K562 (cell line): ENCODE measurements around the gene MED22. TPM values are rescaled to one million over a fixed set of nuclear protein-coding genes. Genes with fewer than 3 reads are reported as not detected.
A peak's percentile ranks its signal among the peaks of the same experiment; 100 is the strongest.

ENCODE experiments used
- ATAC-seq: fragments of 200-7000 bp; cut with Tn5 transposase; 3 replicates; pipeline ENCODE4 v1.9.1; 2020; ENCODE audit warnings: moderate library complexity
- BruUV-seq: library from RNA; stranded (reverse); fragments of 400-500 nt; replicated peaks from 2 replicates; lab custom pipeline; 2021; lab: Mats Ljungman, UMichigan
- CTCF ChIA-PET: fragments of 300-600 bp; formaldehyde crosslinking; extraction: SDS; loops from one replicate; lab custom pipeline; 2021; ENCODE audit warnings: low intra/inter-chr PET ratio; lab: Yijun Ruan, JAX
- POLR2A ChIA-PET: fragments of 300-600, 350-650 bp; sonication (Branson Sonifier 250); formaldehyde crosslinking; extraction: SDS; loops from one replicate; lab custom pipeline; 2021; ENCODE audit warnings: antibody characterized with exemption, inconsistent platforms; lab: Yijun Ruan, JAX
- DNase-seq, 4 experiments: peaks; one replicate each; pipeline versions ENCODE4 v3.0.0 to v3.0.0-alpha.2; 2011 to 2018; ENCODE audit warnings: low spot score in 3 of 4, mixed read lengths in 3 of 4; ENCODE audit errors: extremely low read depth in 1 of 4
- FAIRE-seq: peaks from 2 replicates; lab custom pipeline; 2011; peaks lifted over from hg19 to GRCh38; lab: Jason Lieb, UNC
- H2AFZ ChIP-seq: 2 replicates; pipeline ENCODE4 v1.6.0; 2011; ENCODE audit warnings: low read depth, low read length, control low read depth, inconsistent platforms
- H3K27ac ChIP-seq: fragments of 200-600 bp; 3 replicates; pipeline ENCODE4 v1.8.0; 2011; ENCODE audit warnings: low read depth, mild to moderate bottlenecking, control low read depth, inconsistent platforms, low read length, moderate library complexity, mixed read lengths; ENCODE audit errors: extremely low read depth
- H3K27me3 ChIP-seq, 2 experiments: fragments of 300-600 bp in 1 of 2; 2 replicates in 1 of 2; 3 replicates in 1 of 2; pipeline versions ENCODE4 v1.6.0 to v1.8.0; 2011; ENCODE audit warnings: inconsistent platforms in 2 of 2, low read length in 2 of 2, mild to moderate bottlenecking in 1 of 2, mixed read lengths in 1 of 2, moderate library complexity in 1 of 2; ENCODE audit not compliant: control insufficient read depth in 2 of 2, insufficient read depth in 2 of 2
- H3K36me3 ChIP-seq: fragments of 300-600 bp; 3 replicates; pipeline ENCODE4 v1.8.0; 2011; ENCODE audit warnings: mild to moderate bottlenecking, low read length, inconsistent platforms; ENCODE audit not compliant: control insufficient read depth, insufficient read depth
- H3K4me1 ChIP-seq, 2 experiments: fragments of 200-600 bp in 1 of 2; replicated peaks in 1 of 2; 2 replicates in 1 of 2; 3 replicates in 1 of 2; pipeline versions ENCODE4 v1.5.1 to v1.8.0; 2011; ENCODE audit warnings: inconsistent platforms in 2 of 2, low read length in 2 of 2, mild to moderate bottlenecking in 1 of 2, mixed read lengths in 1 of 2, moderate library complexity in 1 of 2; ENCODE audit not compliant: control insufficient read depth in 2 of 2, insufficient read depth in 2 of 2
- H3K4me2 ChIP-seq: 2 replicates; pipeline ENCODE4 v1.6.1; 2011; ENCODE audit warnings: low read length, control low read depth, inconsistent platforms, mixed read lengths; ENCODE audit not compliant: insufficient read depth
- H3K4me3 ChIP-seq: fragments of 200-600 bp; sonication (generic), shearing (Covaris generic); 2 replicates; pipeline ENCODE4 v1.5.1; 2016; ENCODE audit warnings: control low read depth, inconsistent platforms
- H3K79me2 ChIP-seq: fragments of 200-600 bp; 3 replicates; pipeline ENCODE4 v1.8.0; 2011; ENCODE audit warnings: low read length, inconsistent platforms; ENCODE audit not compliant: control insufficient read depth, insufficient read depth
- H3K9ac ChIP-seq, 2 experiments: 2 replicates each; pipeline versions ENCODE4 v1.6.0 to v1.6.1; 2011; ENCODE audit warnings: low read depth in 2 of 2, low read length in 2 of 2, control low read depth in 1 of 2, inconsistent platforms in 1 of 2, mild to moderate bottlenecking in 1 of 2, mixed read lengths in 1 of 2; ENCODE audit not compliant: insufficient read depth in 1 of 2
- H3K9me1 ChIP-seq: one replicate; pipeline ENCODE4 v1.6.0; 2011; ENCODE audit warnings: inconsistent platforms, mild to moderate bottlenecking, low read length, moderate library complexity; ENCODE audit not compliant: control insufficient read depth, insufficient read depth
- H3K9me3 ChIP-seq: replicated peaks from 2 replicates; pipeline ENCODE4 v1.5.1; 2011; ENCODE audit warnings: low read depth, low read length, inconsistent platforms; ENCODE audit not compliant: control insufficient read depth, insufficient read depth
- H4K20me1 ChIP-seq: replicated peaks from 2 replicates; pipeline ENCODE4 v1.6.1; 2011; ENCODE audit warnings: low read length, inconsistent platforms, mixed read lengths; ENCODE audit not compliant: control insufficient read depth, insufficient read depth
- ARHGAP35 ChIP-seq: fragments of 450-650 bp; IDR thresholded peaks from 2 replicates; pipeline ENCODE4 v1.6.1; 2018; ENCODE audit not compliant: partially characterized antibody
- GTF2A2 ChIP-seq: IDR thresholded peaks from 2 replicates; pipeline ENCODE4 v1.6.1; 2016; ENCODE audit warnings: mild to moderate bottlenecking, missing genetic modification characterization, missing compliant biosample characterization
- HCFC1 ChIP-seq: IDR thresholded peaks from 2 replicates; pipeline ENCODE4 v1.6.1; 2012; ENCODE audit warnings: low read depth, low read length, improper control_type of control experiment
- HEY1 ChIP-seq: fragments of 250-450 bp; sonication (Bioruptor Pico); IDR thresholded peaks from 2 replicates; pipeline ENCODE4 v1.5.0; 2020; ENCODE audit warnings: mild to moderate bottlenecking, moderate library complexity, borderline replicate concordance
- HNRNPK ChIP-seq: fragments of 200-400 bp; formaldehyde crosslinking; IDR thresholded peaks from one replicate; pipeline ENCODE4 v1.6.1; 2018; ENCODE audit warnings: mild to moderate bottlenecking, low read depth, low read length; ENCODE audit not compliant: poor library complexity, severe bottlenecking
- KDM5B ChIP-seq: fragments of 200-600 bp; sonication (generic); IDR thresholded peaks from 2 replicates; pipeline ENCODE4 v1.6.1; 2012; ENCODE audit warnings: low read depth, mild to moderate bottlenecking, moderate library complexity, low read length, control low read depth, inconsistent platforms; ENCODE audit not compliant: insufficient replicate concordance
- PCBP1 ChIP-seq: fragments of 200-400 bp; formaldehyde crosslinking; IDR thresholded peaks from 2 replicates; pipeline ENCODE4 v1.6.1; 2018; ENCODE audit warnings: mild to moderate bottlenecking, low read depth, low read length; ENCODE audit not compliant: poor library complexity, severe bottlenecking
- RBFOX2 ChIP-seq: fragments of 200-400 bp; formaldehyde crosslinking; IDR thresholded peaks from 2 replicates; pipeline ENCODE4 v1.6.1; 2017; ENCODE audit warnings: low read depth, mild to moderate bottlenecking, low read length, moderate library complexity
- TAF1 ChIP-seq: IDR thresholded peaks from 2 replicates; pipeline ENCODE4 v1.6.1; 2011; ENCODE audit warnings: mild to moderate bottlenecking, low read length, moderate library complexity; ENCODE audit not compliant: insufficient read depth, control insufficient read depth, severe bottlenecking; ENCODE audit errors: extremely low read depth
- ZNF124 ChIP-seq: sonication (generic); formaldehyde crosslinking; IDR thresholded peaks from 2 replicates; pipeline ENCODE4 v1.8.1; 2022; ENCODE audit warnings: missing genetic modification reagents
- ZNF830 ChIP-seq: fragments of 250-450 bp; sonication (Bioruptor Pico); IDR thresholded peaks from 2 replicates; pipeline ENCODE4 v1.5.0; 2021; ENCODE audit warnings: mild to moderate bottlenecking
- WGBS: fragments of 100-300 bp; shearing (Covaris generic); methylation state at CpG from one replicate; pipeline ENCODE4 v1.1.6; 2016; ENCODE audit warnings: low coverage, mixed read lengths; ENCODE audit not compliant: insufficient coverage; ENCODE audit errors: missing lambda C conversion rate; 5-methylcytosine and 5-hydroxymethylcytosine counted together
- in situ Hi-C: fragments of 300-500 bp; cut with MboI; formaldehyde crosslinking; loops from 4 replicates; pipeline ENCODE4 v1.15.0; 2018; ENCODE audit warnings: inconsistent platforms, mixed read lengths
- intact Hi-C: fragments of 100-400 bp; cut with micrococcal nuclease; formaldehyde crosslinking; loops from 2 replicates; pipeline ENCODE4 v1.14.2; 2022
- polyA plus RNA-seq, 8 experiments: library from polyadenylated mRNA; depleted of rRNA in 4 of 8; stranded (reverse) in 5 of 8; unstranded in 3 of 8; fragments of >200 nt; fragmentation: Nextera tagmentation in 2 of 8; fragmentation: Illumina TruSeq in 1 of 8; extraction: Ambion mirVana in 2 of 8; extraction: Trizol in 1 of 8; gene quantifications; 2 replicates each; pipeline versions ENCODE4 v1.2.1 to v1.2.3, GENCODE V29; 2011 to 2014; ENCODE audit warnings: inconsistent platforms in 1 of 8, missing spikeins in 1 of 8
- total RNA-seq, 7 experiments: library from RNA; depleted of rRNA in 6 of 7; stranded (reverse); fragments of >200 nt in 6 of 7; fragmentation: Illumina TruSeq in 2 of 7; extraction: Trizol in 2 of 7; gene quantifications; 2 replicates each; pipeline versions ENCODE4 v1.2.1 to v1.2.3, GENCODE V29; 2011 to 2021; ENCODE audit warnings: low replicate concordance in 1 of 7
- TF ChIP-seq, protein P1 (sequence below): sonication (generic); formaldehyde crosslinking; IDR thresholded peaks from 2 replicates; pipeline ENCODE4 v1.8.1; 2023; ENCODE audit warnings: mild to moderate bottlenecking, missing genetic modification reagents

The MED22 gene
- total and polyA plus RNA-seq, 9 of the 15 experiments (the other 6 are each of a cell fraction or from before 2014, with no cell fraction given): 0.73 to 35.6 (median 22.3) TPM

DNA sequence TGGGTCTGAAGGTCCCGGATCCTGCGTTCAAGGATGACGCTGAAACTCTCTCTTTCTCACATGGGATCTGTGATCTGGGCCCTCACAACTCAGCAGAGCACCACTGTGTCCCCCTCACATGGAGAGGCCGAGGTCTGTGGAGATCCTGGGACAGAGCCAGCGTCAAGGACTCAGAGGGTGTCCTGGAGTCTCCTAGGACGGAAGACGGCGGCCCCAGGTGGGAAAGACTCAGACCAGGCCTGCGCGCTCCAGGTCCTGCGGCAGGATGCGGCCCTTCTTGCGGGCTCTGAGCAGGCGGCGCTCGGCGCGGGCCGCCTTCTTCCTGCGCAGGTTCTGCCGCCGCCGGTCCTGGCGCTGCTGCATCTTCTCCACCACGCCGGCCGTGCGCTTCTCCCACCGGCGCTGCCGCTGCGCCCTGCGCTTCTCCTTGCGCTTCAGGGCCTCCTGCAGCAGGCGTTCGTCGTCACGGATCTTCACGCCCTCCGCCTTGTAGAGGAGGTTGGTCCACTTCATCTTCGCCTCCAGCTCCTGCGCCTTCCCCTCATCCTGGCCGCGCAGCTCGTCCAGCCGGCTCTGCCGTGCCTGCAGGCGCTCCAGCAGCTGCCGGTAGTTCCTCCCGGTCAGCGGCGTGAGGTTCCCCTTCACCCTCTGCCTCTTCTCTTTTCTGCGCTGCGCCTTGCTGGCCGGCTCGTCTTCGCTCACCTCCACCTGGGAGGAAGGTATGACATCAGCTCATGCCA, 16.1 kb downstream of the MED22 start:
- H3K9me3 ChIP-seq: 0 out of 2 replicates have a peak, but pooled peaks cover 1% of the 10 kb centered on the region
- H3K79me2 ChIP-seq: peaks cover 39% of the 10 kb centered on the region
- no peak for ATAC-seq
- H3K36me3 ChIP-seq: peaks cover 52% of the 10 kb centered on the region
- H2AFZ ChIP-seq: no peak overlapping the region
- peaks cover 4% of the 10 kb centered on the region; the same call in 1 of the 2 replicates for H4K20me1 ChIP-seq
- FAIRE-seq: no peak
- H3K4me2 ChIP-seq: no peak overlapping the region
- intact Hi-C loops (no loop called here), in situ Hi-C loops (loop anchor here (5.0 kb wide), 1 partner anchor 145 kb away; no protein-coding TSS in a partner anchor)
- CTCF ChIA-PET: no interaction called here
- H3K4me1 ChIP-seq: peaks cover 4 to 39% of the 10 kb centered on the region in 2 experiments; a peak in 4 of 5 replicates
- POLR2A ChIA-PET: interaction anchor here (0.7 to 3.1 kb wide), 4 partner anchors 9 to 106 kb away, joined by 3 to 16 read pairs (median 4); partner anchors contain the start of genes MED22 and RPL7A
- BruUV-seq: no TSS peak
- peak overlapping the region in 1 of 2 experiments; percentile 37; a peak in 1 of 4 replicates for H3K9ac ChIP-seq
- H3K27ac ChIP-seq: no peak overlapping the region
- no peak for DNase-seq
- WGBS: 97% methylated on average over 35 of the region's 57 CpGs
- no peaks in the 10 kb centered on the region; a peak in 1 of 5 replicates for H3K27me3 ChIP-seq
- no peak overlapping the region for H3K4me3 ChIP-seq
- no peaks in the 10 kb centered on the region for H3K9me1 ChIP-seq
- no peak for TF ChIP-seq HEY1 (CRISPR knock-in tag)
- TF ChIP-seq PCBP1: no peak
- no peak for TF ChIP-seq HCFC1
- TF ChIP-seq GTF2A2 (tag): no peak
- no peak for TF ChIP-seq ZNF830 (CRISPR knock-in tag)
- TF ChIP-seq RBFOX2: peak; percentile 64
- TF ChIP-seq HNRNPK: no peak
- TF ChIP-seq, protein P1, sequence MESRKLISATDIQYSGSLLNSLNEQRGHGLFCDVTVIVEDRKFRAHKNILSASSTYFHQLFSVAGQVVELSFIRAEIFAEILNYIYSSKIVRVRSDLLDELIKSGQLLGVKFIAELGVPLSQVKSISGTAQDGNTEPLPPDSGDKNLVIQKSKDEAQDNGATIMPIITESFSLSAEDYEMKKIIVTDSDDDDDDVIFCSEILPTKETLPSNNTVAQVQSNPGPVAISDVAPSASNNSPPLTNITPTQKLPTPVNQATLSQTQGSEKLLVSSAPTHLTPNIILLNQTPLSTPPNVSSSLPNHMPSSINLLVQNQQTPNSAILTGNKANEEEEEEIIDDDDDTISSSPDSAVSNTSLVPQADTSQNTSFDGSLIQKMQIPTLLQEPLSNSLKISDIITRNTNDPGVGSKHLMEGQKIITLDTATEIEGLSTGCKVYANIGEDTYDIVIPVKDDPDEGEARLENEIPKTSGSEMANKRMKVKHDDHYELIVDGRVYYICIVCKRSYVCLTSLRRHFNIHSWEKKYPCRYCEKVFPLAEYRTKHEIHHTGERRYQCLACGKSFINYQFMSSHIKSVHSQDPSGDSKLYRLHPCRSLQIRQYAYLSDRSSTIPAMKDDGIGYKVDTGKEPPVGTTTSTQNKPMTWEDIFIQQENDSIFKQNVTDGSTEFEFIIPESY (CRISPR knock-in tag): peak; percentile 77
- no peak for TF ChIP-seq TAF1
- no peak for TF ChIP-seq KDM5B
- no peak for TF ChIP-seq ZNF124 (CRISPR knock-in tag)
- TF ChIP-seq ARHGAP35: no peak
